H9 (cell line): ENCODE measurements around the gene IL1RAPL1. TPM values are rescaled to one million over a fixed set of nuclear protein-coding genes. Genes with fewer than 3 reads are reported as not detected.

Experiments used
- DNase-seq: peaks from one replicate; pipeline ENCODE4 v3.0.0-alpha.2; 2017
- H2AFZ ChIP-seq: one replicate; pipeline ENCODE4 v1.6.1; 2013; ENCODE audit warnings: mild to moderate bottlenecking, low read length, control low read depth, moderate library complexity
- H2AK5ac ChIP-seq: 2 replicates; pipeline ENCODE4 v1.6.1; 2013; ENCODE audit warnings: low read length, control low read depth, mixed read lengths; ENCODE audit not compliant: insufficient read length
- H2BK120ac ChIP-seq: one replicate; pipeline ENCODE4 v1.6.1; 2013; ENCODE audit warnings: low read depth, mild to moderate bottlenecking, low read length, control low read depth, inconsistent platforms; ENCODE audit not compliant: poor library complexity, severe bottlenecking
- H2BK12ac ChIP-seq: 2 replicates; pipeline ENCODE4 v1.6.1; 2013; ENCODE audit warnings: low read length, control low read depth, mixed read lengths, low read depth; ENCODE audit not compliant: insufficient read length
- H2BK15ac ChIP-seq: 2 replicates; pipeline ENCODE4 v1.6.1; 2013; ENCODE audit warnings: low read depth, low read length, control low read depth
- H2BK20ac ChIP-seq: one replicate; pipeline ENCODE4 v1.6.1; 2013; ENCODE audit warnings: low read depth, mild to moderate bottlenecking, low read length, control low read depth, inconsistent platforms; ENCODE audit not compliant: poor library complexity, severe bottlenecking
- H2BK5ac ChIP-seq: 2 replicates; pipeline ENCODE4 v1.6.1; 2013; ENCODE audit warnings: low read length, control low read depth, mixed read lengths; ENCODE audit not compliant: insufficient read length
- H3K14ac ChIP-seq: 2 replicates; pipeline ENCODE4 v1.6.1; 2013; ENCODE audit warnings: low read length, control low read depth; ENCODE audit not compliant: insufficient read depth
- H3K18ac ChIP-seq: 2 replicates; pipeline ENCODE4 v1.6.1; 2013; ENCODE audit warnings: low read depth, mild to moderate bottlenecking, mixed read lengths, low read length, control low read depth; ENCODE audit not compliant: insufficient read length
- H3K23ac ChIP-seq: 2 replicates; pipeline ENCODE4 v1.6.1; 2013; ENCODE audit warnings: low read length, control low read depth, mixed read lengths, low read depth; ENCODE audit not compliant: insufficient read length
- H3K23me2 ChIP-seq: 2 replicates; pipeline ENCODE4 v1.6.1; 2013; ENCODE audit warnings: low read depth, mild to moderate bottlenecking, mixed read lengths, low read length, control low read depth; ENCODE audit not compliant: insufficient read length, poor library complexity, severe bottlenecking
- H3K27ac ChIP-seq: 2 replicates; pipeline ENCODE4 v1.5.1; 2013; ENCODE audit warnings: low read length, control low read depth, mixed read lengths, low read depth; ENCODE audit not compliant: insufficient read length
- H3K27me3 ChIP-seq: 2 replicates; pipeline ENCODE4 v1.6.1; 2013; ENCODE audit warnings: low read length, control low read depth, inconsistent platforms; ENCODE audit not compliant: insufficient read depth
- H3K4ac ChIP-seq: 2 replicates; pipeline ENCODE4 v1.6.1; 2013; ENCODE audit warnings: low read depth, mild to moderate bottlenecking, control low read depth, inconsistent platforms, low read length, moderate library complexity
- H3K4me1 ChIP-seq: 2 replicates; pipeline ENCODE4 v1.6.1; 2013; ENCODE audit warnings: low read length, control low read depth, inconsistent platforms; ENCODE audit not compliant: insufficient read depth
- H3K4me2 ChIP-seq: 2 replicates; pipeline ENCODE4 v1.6.1; 2013; ENCODE audit warnings: low read length, control low read depth, mixed read lengths; ENCODE audit not compliant: insufficient read length, insufficient read depth
- H3K56ac ChIP-seq: 2 replicates; pipeline ENCODE4 v1.6.1; 2013; ENCODE audit warnings: low read depth, mild to moderate bottlenecking, mixed read lengths, low read length, control low read depth; ENCODE audit not compliant: insufficient read length
- H3K79me1 ChIP-seq: 2 replicates; pipeline ENCODE4 v1.6.1; 2013; ENCODE audit warnings: low read depth, mild to moderate bottlenecking, moderate library complexity, low read length, control low read depth, inconsistent platforms; ENCODE audit not compliant: insufficient read depth, poor library complexity, severe bottlenecking
- H3K79me2 ChIP-seq: 2 replicates; pipeline ENCODE4 v1.6.1; 2013; ENCODE audit warnings: low read length, control low read depth, inconsistent platforms; ENCODE audit not compliant: insufficient read depth
- H3K9ac ChIP-seq: 2 replicates; pipeline ENCODE4 v1.6.1; 2013; ENCODE audit warnings: low read length, control low read depth, mixed read lengths; ENCODE audit not compliant: insufficient read length; ENCODE audit errors: extremely low read depth
- H3K9me3 ChIP-seq: one replicate; pipeline ENCODE4 v1.6.1; 2013; ENCODE audit warnings: low read depth, low read length, inconsistent platforms; ENCODE audit not compliant: control insufficient read depth
- H3T11ph ChIP-seq: one replicate; pipeline ENCODE4 v1.6.1; 2013; ENCODE audit warnings: mild to moderate bottlenecking, low read length, control low read depth, inconsistent platforms
- H4K20me1 ChIP-seq: one replicate; pipeline ENCODE4 v1.6.1; 2013; ENCODE audit not compliant: control insufficient read depth, insufficient read length, insufficient read depth
- H4K5ac ChIP-seq: 2 replicates; pipeline ENCODE4 v1.6.1; 2013; ENCODE audit warnings: low read depth, mild to moderate bottlenecking, mixed read lengths, low read length, control low read depth; ENCODE audit not compliant: insufficient read length
- H4K8ac ChIP-seq: replicated peaks from 2 replicates; pipeline ENCODE4 v1.6.1; 2013; ENCODE audit warnings: low read length, control low read depth, mixed read lengths, low read depth; ENCODE audit not compliant: insufficient read length
- H4K91ac ChIP-seq: 2 replicates; pipeline ENCODE4 v1.6.1; 2013; ENCODE audit warnings: low read depth, mild to moderate bottlenecking, moderate library complexity, mixed read lengths, low read length, control low read depth; ENCODE audit not compliant: insufficient read length
- H3K27ac Mint-ChIP-seq, 3 experiments: 2 replicates in 2 of 3; 3 replicates in 1 of 3; pipeline ENCODE4 v1.8.0; 2020 to 2021; ENCODE audit warnings: mixed read lengths in 3 of 3, mild to moderate bottlenecking in 1 of 3, moderate library complexity in 1 of 3
- H3K27me3 Mint-ChIP-seq: 2 replicates; pipeline ENCODE4 v1.8.0; 2021; ENCODE audit warnings: low read depth, mild to moderate bottlenecking, moderate library complexity, mixed read lengths
- H3K36me3 Mint-ChIP-seq, 3 experiments: 2 replicates in 2 of 3; 3 replicates in 1 of 3; pipeline ENCODE4 v1.8.0; 2020 to 2021; ENCODE audit warnings: low read depth in 3 of 3, mixed read lengths in 3 of 3; ENCODE audit not compliant: insufficient read depth in 1 of 3
- H3K4me1 Mint-ChIP-seq, 2 experiments: 2 replicates each; pipeline ENCODE4 v1.8.0; 2020; ENCODE audit warnings: mixed read lengths in 2 of 2
- H3K4me3 Mint-ChIP-seq, 2 experiments: 2 replicates in 1 of 2; 3 replicates in 1 of 2; pipeline ENCODE4 v1.8.0; 2020 to 2021; ENCODE audit warnings: mild to moderate bottlenecking in 2 of 2, mixed read lengths in 2 of 2, moderate library complexity in 1 of 2
- H3K9me3 Mint-ChIP-seq, 2 experiments: 2 replicates in 1 of 2; 3 replicates in 1 of 2; pipeline ENCODE4 v1.8.0; 2020; ENCODE audit warnings: mild to moderate bottlenecking in 2 of 2, mixed read lengths in 2 of 2, moderate library complexity in 1 of 2
- WGBS: extraction: QIAGEN DNeasy Blood & Tissue Kit; methylation state at CpG from one replicate; pipeline ENCODE4 v1.1.7; 2013; ENCODE audit warnings: missing lambda C conversion rate, low lambda C conversion rate, mixed read lengths; ENCODE audit not compliant: insufficient read length; ENCODE audit errors: extremely low coverage; 5-methylcytosine and 5-hydroxymethylcytosine counted together
- total RNA-seq: library from RNA; stranded (reverse); gene quantifications from 2 replicates; pipeline ENCODE4 v1.2.1, GENCODE V29; 2021
- TF ChIP-seq, protein P1 (sequence below): fragments of 200-600 bp; sonication (generic); conservative IDR thresholded peaks from 3 replicates; pipeline ENCODE4 v1.8.0; 2021; ENCODE audit warnings: antibody characterized with exemption, mild to moderate bottlenecking

Gene IL1RAPL1
- total RNA-seq, 1 experiment from 2014 or later = 0.31 TPM

DNA sequence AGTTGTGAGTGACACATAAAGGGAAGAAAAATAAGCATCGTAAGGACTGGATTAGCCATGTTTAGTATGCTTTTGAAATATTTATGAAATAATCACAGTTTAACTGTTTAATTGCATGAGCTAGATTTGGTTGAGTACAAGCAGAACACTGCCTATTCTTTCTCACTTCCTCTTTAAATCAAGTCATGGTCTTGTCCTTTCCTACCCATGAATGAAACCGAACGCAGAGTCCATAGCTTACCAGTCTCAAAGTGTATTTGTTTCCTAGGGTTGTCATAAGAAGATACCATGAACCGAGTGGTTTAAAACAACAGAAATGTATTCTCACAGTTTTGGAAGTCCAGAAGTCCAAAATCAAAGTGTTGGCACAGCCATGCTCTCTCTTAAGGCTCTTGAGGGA lies 944.1 kb downstream of the IL1RAPL1 start:
- H4K8ac ChIP-seq = no peak overlapping the region
- H3K27me3 ChIP-seq = no peaks in the 10 kb centered on the region
- H3K23ac ChIP-seq = no peak overlapping the region
- H4K91ac ChIP-seq = no peak overlapping the region
- no peak overlapping the region for H2BK12ac ChIP-seq
- Mint-ChIP-seq H3K36me3 (peaks cover 0 to 2% (median 0%) of the 10 kb centered on the region in 3 experiments; a peak in 2 of 7 replicates), H3K9me3 (peaks cover 2 to 47% of the 10 kb centered on the region in 2 experiments; a peak in 4 of 5 replicates), H3K27ac (no peak overlapping the region), H3K4me3 (no peak overlapping the region), H3K27me3 (no peaks in the 10 kb centered on the region), H3K4me1 (no peaks in the 10 kb centered on the region)
- H4K20me1 ChIP-seq = no peaks in the 10 kb centered on the region
- TF ChIP-seq, protein P1, sequence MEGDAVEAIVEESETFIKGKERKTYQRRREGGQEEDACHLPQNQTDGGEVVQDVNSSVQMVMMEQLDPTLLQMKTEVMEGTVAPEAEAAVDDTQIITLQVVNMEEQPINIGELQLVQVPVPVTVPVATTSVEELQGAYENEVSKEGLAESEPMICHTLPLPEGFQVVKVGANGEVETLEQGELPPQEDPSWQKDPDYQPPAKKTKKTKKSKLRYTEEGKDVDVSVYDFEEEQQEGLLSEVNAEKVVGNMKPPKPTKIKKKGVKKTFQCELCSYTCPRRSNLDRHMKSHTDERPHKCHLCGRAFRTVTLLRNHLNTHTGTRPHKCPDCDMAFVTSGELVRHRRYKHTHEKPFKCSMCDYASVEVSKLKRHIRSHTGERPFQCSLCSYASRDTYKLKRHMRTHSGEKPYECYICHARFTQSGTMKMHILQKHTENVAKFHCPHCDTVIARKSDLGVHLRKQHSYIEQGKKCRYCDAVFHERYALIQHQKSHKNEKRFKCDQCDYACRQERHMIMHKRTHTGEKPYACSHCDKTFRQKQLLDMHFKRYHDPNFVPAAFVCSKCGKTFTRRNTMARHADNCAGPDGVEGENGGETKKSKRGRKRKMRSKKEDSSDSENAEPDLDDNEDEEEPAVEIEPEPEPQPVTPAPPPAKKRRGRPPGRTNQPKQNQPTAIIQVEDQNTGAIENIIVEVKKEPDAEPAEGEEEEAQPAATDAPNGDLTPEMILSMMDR = no peak
- H2AFZ ChIP-seq = no peak overlapping the region
- no peak for DNase-seq
- no peak overlapping the region for H2BK5ac ChIP-seq
- no peak overlapping the region for H3K18ac ChIP-seq
- no peak overlapping the region for H3K9ac ChIP-seq
- H3K4me1 ChIP-seq = no peaks in the 10 kb centered on the region
- no peaks in the 10 kb centered on the region for H3K79me2 ChIP-seq
- no peak overlapping the region for H3K27ac ChIP-seq
- H2BK120ac ChIP-seq = no peak overlapping the region
- H3T11ph ChIP-seq = no peak overlapping the region
- no peak overlapping the region for H3K4me2 ChIP-seq
- H3K56ac ChIP-seq = no peak overlapping the region
- no CpG with 5 or more reads among the region's 4 CpGs for WGBS
- H3K79me1 ChIP-seq = no peaks in the 10 kb centered on the region
- no peak overlapping the region for H2BK20ac ChIP-seq
- H3K23me2 ChIP-seq = no peaks in the 10 kb centered on the region
- no peak overlapping the region for H4K5ac ChIP-seq
- H3K9me3 ChIP-seq = no peaks in the 10 kb centered on the region
- no peak overlapping the region for H2BK15ac ChIP-seq
- H2AK5ac ChIP-seq = no peak overlapping the region
- H3K14ac ChIP-seq = no peak overlapping the region
- H3K4ac ChIP-seq = no peak overlapping the region
